ENCODE results near the gene FAM43B.

DNA sequence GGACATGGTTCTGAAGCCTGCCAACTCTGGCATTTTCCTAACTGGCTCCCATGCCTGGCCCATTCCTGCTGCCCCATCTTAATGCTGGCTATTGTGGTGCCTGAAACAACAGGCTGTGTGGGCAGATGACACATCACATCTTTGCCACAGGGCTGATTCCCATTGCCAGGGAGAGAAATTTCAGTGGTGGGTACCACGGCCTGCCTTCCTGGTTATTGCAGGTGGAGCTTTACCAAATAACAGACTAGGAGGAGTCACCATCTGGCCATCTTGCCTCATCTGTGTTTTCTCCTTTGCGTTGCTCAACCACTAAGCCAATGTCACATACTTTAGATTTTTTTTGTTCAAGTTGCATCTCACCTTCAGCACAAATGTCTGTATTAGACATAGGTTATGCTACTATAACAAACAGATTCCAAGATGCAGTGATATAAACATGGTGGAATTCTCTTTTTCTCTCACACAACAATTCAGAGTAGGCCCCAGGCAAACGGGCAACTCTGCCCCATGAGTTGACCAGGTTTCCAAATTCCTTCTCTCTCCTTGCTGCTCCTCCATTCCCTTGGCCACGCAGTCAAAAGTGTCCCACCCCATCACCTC is 50.6 kb downstream of the FAM43B start:
- TF ChIP-seq, protein P1, sequence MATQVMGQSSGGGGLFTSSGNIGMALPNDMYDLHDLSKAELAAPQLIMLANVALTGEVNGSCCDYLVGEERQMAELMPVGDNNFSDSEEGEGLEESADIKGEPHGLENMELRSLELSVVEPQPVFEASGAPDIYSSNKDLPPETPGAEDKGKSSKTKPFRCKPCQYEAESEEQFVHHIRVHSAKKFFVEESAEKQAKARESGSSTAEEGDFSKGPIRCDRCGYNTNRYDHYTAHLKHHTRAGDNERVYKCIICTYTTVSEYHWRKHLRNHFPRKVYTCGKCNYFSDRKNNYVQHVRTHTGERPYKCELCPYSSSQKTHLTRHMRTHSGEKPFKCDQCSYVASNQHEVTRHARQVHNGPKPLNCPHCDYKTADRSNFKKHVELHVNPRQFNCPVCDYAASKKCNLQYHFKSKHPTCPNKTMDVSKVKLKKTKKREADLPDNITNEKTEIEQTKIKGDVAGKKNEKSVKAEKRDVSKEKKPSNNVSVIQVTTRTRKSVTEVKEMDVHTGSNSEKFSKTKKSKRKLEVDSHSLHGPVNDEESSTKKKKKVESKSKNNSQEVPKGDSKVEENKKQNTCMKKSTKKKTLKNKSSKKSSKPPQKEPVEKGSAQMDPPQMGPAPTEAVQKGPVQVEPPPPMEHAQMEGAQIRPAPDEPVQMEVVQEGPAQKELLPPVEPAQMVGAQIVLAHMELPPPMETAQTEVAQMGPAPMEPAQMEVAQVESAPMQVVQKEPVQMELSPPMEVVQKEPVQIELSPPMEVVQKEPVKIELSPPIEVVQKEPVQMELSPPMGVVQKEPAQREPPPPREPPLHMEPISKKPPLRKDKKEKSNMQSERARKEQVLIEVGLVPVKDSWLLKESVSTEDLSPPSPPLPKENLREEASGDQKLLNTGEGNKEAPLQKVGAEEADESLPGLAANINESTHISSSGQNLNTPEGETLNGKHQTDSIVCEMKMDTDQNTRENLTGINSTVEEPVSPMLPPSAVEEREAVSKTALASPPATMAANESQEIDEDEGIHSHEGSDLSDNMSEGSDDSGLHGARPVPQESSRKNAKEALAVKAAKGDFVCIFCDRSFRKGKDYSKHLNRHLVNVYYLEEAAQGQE (IDR thresholded peaks at IDR 0.05; ENCODE audit: low read depth): no peak
- TF ChIP-seq CREB1 (IDR thresholded peaks at IDR 0.05; ENCODE audit: low read depth): no peak
- no peak for TF ChIP-seq CEBPB (IDR thresholded peaks at IDR 0.05)
- TF ChIP-seq RAD21 (IDR thresholded peaks at IDR 0.05; ENCODE audit: low read depth): no peak
- TF ChIP-seq EP300 (IDR thresholded peaks at IDR 0.05; ENCODE audit: borderline replicate concordance): no peak
